C4-2B (cell line): ENCODE data around the gene ZNF385B.

Experiments
- ZFX ChIP-seq: fragments of 450-650 bp; IDR thresholded peaks from 2 replicates; pipeline ENCODE4 v1.6.1; 2017
- TF ChIP-seq, protein P1 (sequence below): fragments of 450-650 bp; conservative IDR thresholded peaks from 2 replicates; pipeline ENCODE4 v1.5.1; 2017; ENCODE audit warnings: mild to moderate bottlenecking

DNA sequence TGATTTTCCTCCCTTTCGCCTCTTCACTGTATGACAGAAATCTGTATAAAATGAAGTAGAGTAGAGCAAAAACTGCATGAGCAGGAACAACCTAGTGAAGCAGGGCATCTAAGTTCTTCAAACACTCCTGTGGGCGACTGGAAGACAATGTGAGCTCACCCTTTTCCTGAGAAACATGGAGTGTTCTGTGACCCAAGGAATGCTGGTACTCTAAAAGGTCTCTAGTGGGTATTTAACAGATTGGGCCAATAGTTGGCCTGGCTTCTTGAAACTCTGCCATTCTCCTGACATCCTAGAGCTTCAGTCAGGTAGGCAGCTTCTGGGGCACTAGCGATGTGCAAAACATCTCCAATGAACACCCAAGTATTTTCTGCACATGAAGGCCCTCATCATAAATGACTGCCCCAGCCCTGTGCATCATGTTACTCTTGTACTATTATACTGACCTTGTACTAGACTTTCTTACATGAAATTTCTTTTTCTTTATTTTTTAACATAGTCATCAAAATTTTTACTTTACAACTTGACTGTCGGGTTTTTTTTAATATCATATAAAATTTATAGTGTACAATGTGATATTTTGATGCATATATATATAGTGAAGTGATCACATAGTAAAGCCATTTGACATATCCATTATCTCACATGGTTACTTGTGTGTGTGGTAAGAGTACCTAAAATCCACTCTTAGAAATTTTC is 302.2 kb downstream of the ZNF385B start:
- TF ChIP-seq, protein P1, sequence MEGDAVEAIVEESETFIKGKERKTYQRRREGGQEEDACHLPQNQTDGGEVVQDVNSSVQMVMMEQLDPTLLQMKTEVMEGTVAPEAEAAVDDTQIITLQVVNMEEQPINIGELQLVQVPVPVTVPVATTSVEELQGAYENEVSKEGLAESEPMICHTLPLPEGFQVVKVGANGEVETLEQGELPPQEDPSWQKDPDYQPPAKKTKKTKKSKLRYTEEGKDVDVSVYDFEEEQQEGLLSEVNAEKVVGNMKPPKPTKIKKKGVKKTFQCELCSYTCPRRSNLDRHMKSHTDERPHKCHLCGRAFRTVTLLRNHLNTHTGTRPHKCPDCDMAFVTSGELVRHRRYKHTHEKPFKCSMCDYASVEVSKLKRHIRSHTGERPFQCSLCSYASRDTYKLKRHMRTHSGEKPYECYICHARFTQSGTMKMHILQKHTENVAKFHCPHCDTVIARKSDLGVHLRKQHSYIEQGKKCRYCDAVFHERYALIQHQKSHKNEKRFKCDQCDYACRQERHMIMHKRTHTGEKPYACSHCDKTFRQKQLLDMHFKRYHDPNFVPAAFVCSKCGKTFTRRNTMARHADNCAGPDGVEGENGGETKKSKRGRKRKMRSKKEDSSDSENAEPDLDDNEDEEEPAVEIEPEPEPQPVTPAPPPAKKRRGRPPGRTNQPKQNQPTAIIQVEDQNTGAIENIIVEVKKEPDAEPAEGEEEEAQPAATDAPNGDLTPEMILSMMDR: no peak
- no peak for TF ChIP-seq ZFX
